Measurements from ENCODE around the gene TCF4.

- TF ChIP-seq OVOL3 (tag by site-specific recombination; IDR thresholded peaks at IDR 0.05) (no peak), ZNF561 (tag by site-specific recombination; IDR thresholded peaks at IDR 0.05; ENCODE audit: borderline replicate concordance) (no peak), ZNF280D (tag by site-specific recombination; IDR thresholded peaks at IDR 0.05) (no peak), ZNF132 (tag by site-specific recombination; IDR thresholded peaks at IDR 0.05; ENCODE audit: borderline replicate concordance) (no peak), ZSCAN30 (tag by site-specific recombination; IDR thresholded peaks at IDR 0.05) (no peak), CTCF (tag by site-specific recombination; IDR thresholded peaks at IDR 0.05) (no peak)
Observed at GRCh38 chr18:55462652-55463051, 125.3 kb downstream of the TCF4 start.
